GF-D8 (cell line): Measurements from ENCODE around the gene LYZL6.
"Not testable (repeated sequence)": the region's sequence is repeated elsewhere in the genome, so short reads cannot be mapped to it uniquely, and the experiment has no call there.

ENCODE experiments used
- DNase-seq: peaks from one replicate; lab custom pipeline; 2025; lab: John Stamatoyannopoulos, UW

LYZL6 gene

GRCh38 chr17:35906926-35907637, 36.4 kb downstream of the LYZL6 start:
- DNase-seq: no peak

- no peak for DNase-seq
These were observed 37.2 kb downstream of the LYZL6 start for GRCh38 chr17:35906191-35906925.

- no peak for DNase-seq
These were observed 40.1 kb downstream of the LYZL6 start for GRCh38 chr17:35903451-35903850.

- DNase-seq: no peak
These were observed 41.8 kb downstream of the LYZL6 start for GRCh38 chr17:35901631-35902175.

- no peak for DNase-seq
These were observed 42.6 kb downstream of the LYZL6 start for GRCh38 chr17:35900708-35901480.

- no peak for DNase-seq
These were observed 43.2 kb downstream of the LYZL6 start for GRCh38 chr17:35900280-35900679.

- DNase-seq: peak; percentile 63
These were observed 45.0 kb downstream of the LYZL6 start for GRCh38 chr17:35898283-35899070.

GRCh38 chr17:35897772-35898171, 45.7 kb downstream of the LYZL6 start:
- not testable (repeated sequence) for DNase-seq

- DNase-seq: peak; percentile 81
These were observed 47.6 kb downstream of the LYZL6 start for GRCh38 chr17:35895636-35896587.

- no peak for DNase-seq
These were observed 49.3 kb downstream of the LYZL6 start for GRCh38 chr17:35894206-35894605.

- no peak for DNase-seq
These were observed 49.8 kb downstream of the LYZL6 start for GRCh38 chr17:35893751-35894150.

GRCh38 chr17:35892091-35893035, 51.1 kb downstream of the LYZL6 start:
- DNase-seq: no peak

- DNase-seq: no peak
These were observed 52.2 kb downstream of the LYZL6 start for GRCh38 chr17:35891269-35891668.

- DNase-seq: no peak
These were observed 52.7 kb downstream of the LYZL6 start for GRCh38 chr17:35890774-35891155.

- DNase-seq: no peak
These were observed 53.4 kb downstream of the LYZL6 start for GRCh38 chr17:35889818-35890773.

- no peak for DNase-seq
These were observed 54.3 kb downstream of the LYZL6 start for GRCh38 chr17:35889241-35889640.
